D341Med (cell line): ENCODE measurements around the gene ELAPOR2.
"Not testable (repeated sequence)": the region's sequence is repeated elsewhere in the genome, so short reads cannot be mapped to it uniquely, and the experiment has no call there.

ENCODE experiments used
- DNase-seq: peaks from one replicate; pipeline ENCODE4 v3.0.0; 2012; ENCODE audit warnings: low spot score

ELAPOR2 gene

DNA sequence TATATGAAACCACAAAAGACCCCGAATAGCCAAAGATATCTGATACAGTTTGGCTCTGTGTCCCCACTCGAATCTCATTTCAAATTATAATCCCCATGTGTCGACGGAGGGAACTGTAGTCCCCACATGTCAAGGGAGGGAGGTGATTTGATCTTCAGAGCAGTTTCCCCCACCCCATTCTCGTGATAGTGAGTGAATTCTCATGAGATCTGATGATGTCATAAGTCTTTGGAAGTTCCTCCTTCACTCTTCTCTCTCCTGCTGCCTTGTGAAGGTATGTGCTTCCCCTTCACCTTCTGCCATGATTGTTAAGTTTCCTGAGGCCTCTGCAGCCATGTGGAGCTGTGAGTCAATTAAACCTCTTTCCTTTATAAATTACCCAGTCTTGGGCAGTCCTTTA is 13.0 kb downstream of the ELAPOR2 start:
- DNase-seq, result no peak

DNA sequence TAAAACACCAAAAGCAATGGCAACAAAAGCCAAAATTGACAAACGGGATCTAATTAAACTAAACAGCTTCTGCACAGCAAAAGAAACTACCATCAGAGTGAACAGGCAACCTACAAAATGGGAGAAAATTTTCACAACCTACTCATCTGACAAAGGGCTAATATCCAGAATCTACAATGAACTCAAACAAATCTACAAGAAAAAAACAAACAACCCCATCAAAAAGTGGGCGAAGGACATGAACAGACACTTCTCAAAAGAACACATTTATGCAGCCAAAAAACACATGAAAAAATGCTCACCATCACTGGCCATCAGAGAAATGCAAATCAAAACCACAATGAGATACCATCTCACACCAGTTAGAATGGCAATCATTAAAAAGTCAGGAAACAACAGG is 14.7 kb downstream of the ELAPOR2 start:
- not testable (repeated sequence) for DNase-seq

DNA sequence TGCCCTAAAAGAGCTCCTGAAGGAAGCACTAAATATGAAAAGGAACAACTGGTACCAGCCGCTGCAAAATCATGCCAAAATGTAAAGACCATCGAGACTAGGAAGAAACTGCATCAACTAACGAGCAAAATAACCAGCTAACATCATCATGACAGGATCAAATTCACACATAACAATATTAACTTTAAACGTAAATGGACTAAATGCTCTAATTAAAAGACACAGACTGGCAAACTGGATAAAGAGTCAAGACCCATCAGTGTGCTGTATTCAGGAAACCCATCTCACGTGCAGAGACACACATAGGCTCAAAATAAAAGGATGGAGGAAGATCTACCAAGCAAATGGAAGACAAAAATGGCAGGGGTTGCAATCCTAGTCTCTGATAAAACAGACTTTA is 17.9 kb downstream of the ELAPOR2 start:
- not testable (repeated sequence) for DNase-seq

DNA sequence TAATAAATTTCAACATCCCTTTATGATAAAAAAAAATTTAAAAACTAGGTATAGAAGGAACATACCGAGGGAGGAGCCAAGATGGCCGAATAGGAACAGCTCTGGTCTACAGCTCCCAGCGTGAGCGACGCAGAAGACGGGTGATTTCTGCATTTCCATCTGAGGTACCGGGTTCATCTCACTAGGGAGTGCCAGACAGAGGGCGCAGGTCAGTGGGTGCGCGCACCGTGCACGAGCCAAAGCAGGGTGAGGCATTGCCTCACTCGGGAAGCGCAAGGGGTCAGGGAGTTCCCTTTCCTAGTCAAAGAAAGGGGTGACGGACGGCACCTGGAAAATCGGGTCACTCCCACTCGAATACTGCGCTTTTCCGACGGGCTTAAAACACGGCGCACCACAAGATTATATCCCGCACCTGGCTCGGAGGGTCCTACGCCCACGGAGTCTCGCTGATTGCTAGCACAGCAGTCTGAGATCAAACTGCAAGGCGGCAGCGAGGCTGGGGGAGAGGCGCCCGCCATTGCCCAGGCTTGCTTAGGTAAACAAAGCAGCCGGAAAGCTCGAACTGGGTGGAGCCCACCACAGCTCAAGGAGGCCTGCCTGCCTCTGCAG is 19.7 kb downstream of the ELAPOR2 start:
- DNase-seq, result not testable (repeated sequence)

DNA sequence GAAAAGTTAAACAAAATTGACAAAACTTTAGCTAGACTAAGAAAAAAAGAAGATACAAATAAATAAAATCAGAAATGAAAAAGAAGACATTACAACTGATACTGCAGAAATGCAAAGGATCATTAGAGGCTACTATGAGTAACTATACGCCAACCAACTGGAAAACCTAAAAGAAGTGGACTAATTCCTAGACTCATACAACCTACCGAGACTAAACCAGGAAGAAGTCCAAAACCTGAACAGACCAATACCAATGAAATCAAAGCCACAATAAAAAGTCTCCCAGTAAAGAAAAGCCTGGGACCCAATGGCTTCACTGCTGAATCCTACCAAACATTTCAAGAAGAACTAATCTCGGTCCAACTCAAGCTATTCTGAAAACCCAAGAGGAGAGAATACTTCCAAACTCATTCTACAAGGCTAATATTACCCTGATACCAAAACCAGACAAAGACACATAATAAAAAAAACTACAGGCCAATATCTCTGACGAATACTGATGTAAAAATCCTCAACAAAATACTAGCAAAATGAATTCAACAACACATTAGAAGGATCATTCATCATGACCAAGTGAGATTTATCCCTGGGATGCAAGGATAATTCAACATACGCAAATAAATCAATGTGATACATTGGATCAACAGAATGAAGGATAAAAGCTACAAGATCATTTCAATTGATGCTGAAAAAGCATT is 20.3 kb downstream of the ELAPOR2 start:
- no peak for DNase-seq

DNA sequence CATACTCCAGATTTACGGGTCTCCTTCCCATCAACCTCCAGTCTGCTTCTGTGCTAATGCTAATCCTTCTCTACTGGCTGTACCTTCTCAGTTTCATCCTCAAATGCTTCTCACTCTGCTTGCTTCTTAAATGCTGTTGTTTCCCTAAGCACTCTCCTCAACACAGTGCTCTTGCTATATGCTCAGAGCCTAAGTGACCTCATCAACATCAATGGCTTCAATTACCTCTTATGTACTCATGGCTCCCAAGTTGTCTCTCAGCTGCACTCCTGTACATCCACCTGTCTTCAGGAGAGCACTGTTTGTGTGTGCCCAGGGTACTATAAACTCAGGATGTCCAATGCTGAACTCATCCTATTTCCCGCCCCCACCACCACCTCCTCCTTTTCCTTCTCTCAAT is 22.5 kb downstream of the ELAPOR2 start:
- no peak for DNase-seq

DNA sequence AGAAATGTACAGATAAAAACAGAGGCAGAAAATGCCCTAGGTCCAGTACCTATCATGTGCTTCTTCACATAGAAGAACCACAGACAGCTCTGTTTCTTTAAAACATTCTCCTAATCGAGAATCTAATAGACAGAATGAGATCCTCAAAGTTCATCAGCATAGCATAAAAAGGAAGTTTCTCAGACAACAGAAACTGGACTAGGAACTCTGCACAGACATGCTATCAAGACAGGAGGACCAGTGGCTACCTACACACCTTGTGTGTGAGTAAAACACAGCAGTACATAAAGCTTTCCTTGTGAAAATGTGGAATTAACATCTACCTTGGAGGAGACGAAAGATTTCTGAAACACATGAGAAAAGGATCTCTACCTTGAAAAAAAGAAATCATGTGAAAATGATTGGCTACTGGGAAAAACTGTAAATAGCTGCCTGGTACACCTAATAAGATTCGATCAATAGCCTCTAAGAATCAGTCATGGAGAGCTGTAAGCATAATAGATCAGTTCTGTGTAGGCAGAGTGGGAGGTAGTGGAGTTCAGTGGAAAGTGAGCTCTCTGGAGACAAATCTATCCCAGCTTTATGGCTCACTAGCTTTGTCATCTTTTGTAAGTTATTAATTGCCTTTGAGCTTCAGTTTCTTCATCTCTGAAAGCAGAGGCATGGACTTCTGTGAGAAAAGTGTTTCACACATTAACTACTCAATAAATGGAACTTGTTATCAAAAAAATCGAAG is 26.7 kb downstream of the ELAPOR2 start:
- DNase-seq, result no peak

DNA sequence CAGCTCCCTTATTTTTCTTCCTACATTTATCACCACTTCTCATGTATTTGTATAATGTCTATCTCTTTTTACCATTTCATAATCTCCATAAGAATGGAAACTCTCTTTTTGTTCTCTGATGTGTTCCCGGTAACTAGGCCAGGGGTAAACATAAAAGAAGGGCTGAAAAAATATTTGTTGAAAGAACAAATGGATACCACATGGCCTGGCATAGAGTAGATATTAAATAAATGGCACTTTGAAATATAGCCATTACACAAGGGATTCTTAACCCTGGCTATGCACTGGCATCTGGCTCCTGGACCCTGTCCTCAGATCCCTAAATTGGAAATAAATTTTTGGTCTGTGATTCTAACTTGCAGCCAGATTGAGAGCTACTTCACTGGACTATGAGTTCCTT is 30.4 kb downstream of the ELAPOR2 start:
- DNase-seq, result no peak

DNA sequence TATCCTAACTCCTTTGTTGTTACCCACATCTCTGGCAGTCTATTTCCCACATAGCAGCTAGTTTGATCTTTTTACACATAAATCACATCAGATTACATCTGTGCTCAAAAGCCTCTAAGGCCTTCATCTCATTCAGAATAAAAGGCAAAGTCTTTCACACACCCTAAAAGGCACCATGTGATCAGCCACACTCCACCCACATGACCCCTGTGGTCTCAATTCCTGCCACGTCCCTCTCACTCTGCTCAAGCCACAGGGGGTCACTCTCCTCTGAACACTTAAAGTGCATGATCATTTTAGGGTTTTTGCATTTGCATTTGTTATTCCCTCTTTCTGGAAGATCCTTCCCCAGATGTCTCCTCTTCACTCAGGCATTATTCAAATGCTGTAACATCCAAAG is 30.8 kb downstream of the ELAPOR2 start:
- DNase-seq, result no peak

DNA sequence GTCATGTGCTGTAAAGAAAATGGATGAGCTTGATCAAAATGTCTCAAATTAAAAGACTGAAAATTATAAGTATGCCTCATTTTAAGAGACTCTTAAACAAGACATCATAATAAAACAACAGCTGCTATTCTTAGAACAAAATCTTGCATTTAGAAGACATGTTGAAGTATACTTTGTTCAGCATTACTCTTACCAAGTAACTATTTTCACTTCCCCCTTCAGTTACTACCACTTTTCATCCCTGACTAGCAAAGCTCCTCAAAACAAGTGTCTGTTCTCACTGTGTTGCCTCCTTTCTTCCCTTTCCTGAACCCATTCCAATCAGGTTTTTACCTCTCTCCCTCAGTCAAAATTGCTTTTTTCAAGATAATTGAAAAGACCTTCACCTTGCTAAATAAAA is 31.6 kb downstream of the ELAPOR2 start:
- DNase-seq, result no peak

DNA sequence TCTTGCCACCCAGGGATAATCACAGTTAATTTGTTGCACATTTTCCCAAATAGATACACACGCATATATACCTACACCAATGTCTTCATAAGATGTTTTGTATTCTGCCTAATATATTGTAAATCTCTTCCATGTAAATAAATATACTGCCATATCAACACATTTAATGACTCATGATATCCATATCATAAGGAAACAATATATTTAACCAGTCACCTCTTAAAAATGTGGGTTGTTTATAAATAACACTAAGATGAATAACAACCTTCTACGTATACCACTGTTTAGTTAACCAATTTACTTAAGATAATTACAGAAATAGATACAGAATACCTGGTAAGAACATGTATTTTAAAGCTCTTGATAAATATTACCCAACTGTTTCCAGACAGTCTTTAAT is 38.2 kb downstream of the ELAPOR2 start:
- DNase-seq, result no peak

DNA sequence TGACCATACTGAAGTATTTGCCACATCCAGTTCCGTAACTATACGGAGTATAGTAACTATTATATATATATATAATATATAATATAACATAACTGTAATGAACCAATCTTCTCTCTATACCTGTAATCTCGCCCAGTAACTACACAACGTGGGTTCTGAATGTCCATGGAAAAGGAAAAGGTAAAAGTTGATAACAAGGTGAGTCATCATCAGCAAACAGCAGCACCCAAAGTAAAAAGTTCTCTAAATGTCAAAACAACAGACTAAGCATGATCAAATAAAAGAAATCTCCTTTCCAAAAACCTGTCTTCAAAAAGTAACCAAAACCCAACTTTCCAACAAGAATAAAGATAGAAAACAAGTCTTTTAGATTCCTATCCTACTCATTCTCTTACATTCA is 42.8 kb downstream of the ELAPOR2 start:
- DNase-seq, result no peak

DNA sequence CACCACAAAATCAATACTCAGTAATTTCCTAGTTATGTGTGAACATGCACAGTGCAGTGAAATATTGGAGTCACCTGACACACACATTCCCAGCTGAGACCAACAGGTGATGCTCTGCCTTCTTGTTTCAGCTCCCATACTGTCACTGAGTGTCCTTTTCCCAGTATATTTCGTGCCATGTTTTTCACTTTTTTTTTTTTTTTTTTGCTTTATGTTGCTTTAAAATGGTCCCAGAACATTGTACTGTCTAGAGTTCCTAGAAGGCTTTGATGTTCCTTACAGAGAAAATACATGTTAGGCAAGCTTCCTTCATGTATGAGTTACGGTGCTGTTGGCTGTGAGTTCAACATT is 45.6 kb downstream of the ELAPOR2 start:
- DNase-seq, result no peak

DNA sequence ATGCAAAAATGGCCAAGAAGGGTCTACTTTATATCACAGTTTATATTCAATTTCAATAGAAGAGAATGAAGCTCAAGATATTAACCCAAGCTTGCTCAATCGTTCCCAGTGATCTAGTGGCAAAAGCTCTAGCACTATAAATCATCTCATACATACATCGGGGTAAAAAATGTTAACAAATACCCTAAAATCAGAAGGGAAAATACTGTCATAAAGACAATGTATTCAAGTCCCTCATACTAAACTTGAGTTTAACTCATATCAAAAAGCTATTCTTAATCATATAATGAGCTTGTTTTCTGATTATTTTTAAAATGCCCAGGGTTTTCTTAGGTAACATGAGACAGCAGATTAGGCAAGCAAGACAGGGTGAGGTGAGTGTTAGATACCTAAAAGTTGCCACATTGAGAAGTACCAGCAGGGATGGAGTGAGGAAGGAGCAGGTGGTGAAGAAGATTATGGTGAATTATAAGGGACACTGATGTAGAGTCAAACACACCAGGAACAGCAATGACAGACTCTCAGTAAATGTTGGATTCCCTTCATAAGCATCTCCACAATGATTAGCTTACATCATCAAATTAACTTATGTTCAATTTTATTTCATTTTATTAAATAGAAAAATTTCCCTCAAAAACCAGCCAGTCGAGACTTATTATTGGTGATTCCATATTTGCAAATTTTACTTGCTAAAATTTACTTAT is 46.2 kb downstream of the ELAPOR2 start:
- DNase-seq, result no peak
